Naive thymus-derived CD4-positive, alpha-beta T cell (primary cell): ENCODE measurements around the gene TIMM10. TPM values are rescaled to one million over a fixed set of nuclear protein-coding genes. Genes with fewer than 3 reads are reported as not detected.

Source experiments
- ATAC-seq: fragments of 150-1000 bp; cut with Tn5 transposase; 2 replicates; pipeline ENCODE4 v1.10.0; 2021; ENCODE audit warnings: mild to moderate bottlenecking, moderate library complexity
- CTCF ChIA-PET: fragments of 350-600 bp; sonication (Branson Sonifier 250); formaldehyde crosslinking; loops from one replicate; lab custom pipeline; 2021; ENCODE audit warnings: antibody characterized with exemption; lab: Charles Lee
- POLR2A ChIA-PET: fragments of 350-600 bp; sonication (Branson Sonifier 250); formaldehyde crosslinking; loops from one replicate; lab custom pipeline; 2021; ENCODE audit warnings: antibody characterized with exemption, inconsistent platforms; lab: Charles Lee
- DNase-seq, 9 donors: peaks; one replicate each; pipeline versions ENCODE4 v3.0.0 to v3.0.0-alpha.2; 2020 to 2022; ENCODE audit warnings: mixed read lengths in 1 of 9
- H3K27ac ChIP-seq: one replicate; pipeline ENCODE4 v1.7.0; 2013; ENCODE audit warnings: mild to moderate bottlenecking, low read depth, low read length, moderate library complexity
- H3K27me3 ChIP-seq, 2 donors: one replicate each; pipeline ENCODE4 v1.7.0; 2013; ENCODE audit warnings: low read length in 2 of 2, mild to moderate bottlenecking in 2 of 2, moderate library complexity in 2 of 2; ENCODE audit not compliant: control insufficient read depth in 2 of 2, insufficient read depth in 2 of 2
- H3K36me3 ChIP-seq, 3 experiments: 1 replicate in 2 of 3; 2 replicates in 1 of 3; pipeline ENCODE4 v1.7.0; 2013; ENCODE audit warnings: low read length in 3 of 3, mild to moderate bottlenecking in 3 of 3, moderate library complexity in 1 of 3; ENCODE audit not compliant: insufficient read depth in 3 of 3, control insufficient read depth in 2 of 3
- H3K4me1 ChIP-seq, 2 donors: one replicate each; pipeline ENCODE4 v1.7.0; 2013; ENCODE audit warnings: low read length in 2 of 2, mild to moderate bottlenecking in 2 of 2, moderate library complexity in 1 of 2; ENCODE audit not compliant: control insufficient read depth in 2 of 2, insufficient read depth in 2 of 2
- H3K4me3 ChIP-seq: 2 replicates; pipeline ENCODE4 v1.7.0; 2013; ENCODE audit warnings: mild to moderate bottlenecking, low read length
- H3K9me3 ChIP-seq, 3 experiments: 1 replicate in 2 of 3; 2 replicates in 1 of 3; pipeline ENCODE4 v1.7.0; 2013; ENCODE audit warnings: low read length in 3 of 3; ENCODE audit not compliant: control insufficient read depth in 2 of 3
- H3K27ac Mint-ChIP-seq, 9 donors: one replicate each; pipeline ENCODE4 v1.8.0; 2020 to 2022; ENCODE audit warnings: mixed read lengths in 9 of 9, mild to moderate bottlenecking in 8 of 9, moderate library complexity in 5 of 9, inconsistent platforms in 2 of 9
- H3K27me3 Mint-ChIP-seq, 5 donors: one replicate each; pipeline ENCODE4 v1.8.0; 2021 to 2022; ENCODE audit warnings: mixed read lengths in 5 of 5, mild to moderate bottlenecking in 1 of 5
- H3K36me3 Mint-ChIP-seq, 5 donors: one replicate each; pipeline ENCODE4 v1.8.0; 2020 to 2022; ENCODE audit warnings: mixed read lengths in 5 of 5, mild to moderate bottlenecking in 3 of 5, inconsistent platforms in 1 of 5
- H3K4me1 Mint-ChIP-seq, 7 donors: one replicate each; pipeline ENCODE4 v1.8.0; 2020 to 2022; ENCODE audit warnings: mixed read lengths in 7 of 7, mild to moderate bottlenecking in 3 of 7, inconsistent platforms in 1 of 7
- H3K4me3 Mint-ChIP-seq, 10 donors: one replicate each; pipeline ENCODE4 v1.8.0; 2020 to 2022; ENCODE audit warnings: mild to moderate bottlenecking in 10 of 10, mixed read lengths in 10 of 10, moderate library complexity in 6 of 10, inconsistent platforms in 2 of 10
- H3K9me3 Mint-ChIP-seq, 11 donors: one replicate each; pipeline ENCODE4 v1.8.0; 2020 to 2022; ENCODE audit warnings: mixed read lengths in 11 of 11, mild to moderate bottlenecking in 4 of 11, inconsistent platforms in 1 of 11, moderate library complexity in 1 of 11
- intact Hi-C, 2 donors: fragments of 100-400 bp; cut with micrococcal nuclease; formaldehyde crosslinking; loops; one replicate each; pipeline ENCODE4 v1.15.1; 2023
- polyA plus RNA-seq, 2 donors: library from polyadenylated mRNA; unstranded; fragments of 300-500 nt; fragmentation: Illumina TruSeq; gene quantifications; one replicate each; pipeline ENCODE4 v1.2.3, GENCODE V29; 2021
- total RNA-seq, 6 experiments: library from RNA in 5 of 6; stranded (reverse) in 5 of 6; gene quantifications; 1 replicate in 5 of 6; 2 replicates in 1 of 6; pipeline ENCODE4 v1.2.3 and lab custom pipeline; 2021 to 2026

TIMM10 gene
- total and polyA plus RNA-seq, 7 experiments from 2014 or later: 23.7 to 79.4 (median 37.1) TPM

- peak; percentile 33 to 75 (median 63) for DNase-seq
- Mint-ChIP-seq H3K27me3 (peaks cover 3 to 47% (median 20%) of the 10 kb centered on the region in 5 donors), H3K4me1 (peaks cover 0 to 17% (median 6%) of the 10 kb centered on the region in 7 donors), H3K36me3 (peaks cover 3 to 20% (median 19%) of the 10 kb centered on the region in 5 donors), H3K9me3 (no peaks in the 10 kb centered on the region), H3K27ac (no peak overlapping the region), H3K4me3 (peak overlapping the region in 8 of 10 donors; percentile 29 to 77 (median 50))
- H3K27me3 ChIP-seq: no peaks in the 10 kb centered on the region
- H3K36me3 ChIP-seq: peaks cover 0 to 15% (median 0%) of the 10 kb centered on the region in 3 experiments
- peaks cover 6 to 13% of the 10 kb centered on the region in 2 donors for H3K4me1 ChIP-seq
- peak; percentile 83 for ATAC-seq
- ChIA-PET CTCF (interaction anchor here (0.6 to 9.3 kb wide), 10 partner anchors 10 to 273 kb away, joined by 3 to 104 read pairs (median 4); no protein-coding TSS in a partner anchor), POLR2A (no interaction called here)
- no peak overlapping the region for H3K27ac ChIP-seq
- peak overlapping the region; percentile 46 for H3K4me3 ChIP-seq
- H3K9me3 ChIP-seq: no peaks in the 10 kb centered on the region
- intact Hi-C loops: loop anchor here in 1 of 2 donors (2.0 to 5.0 kb wide), 2 partner anchors 44 to 56 kb away; partner anchors contain the start of gene SLC43A3
These were observed 47.6 kb downstream of the TIMM10 start for GRCh38 chr11:57482782-57483561.

GRCh38 chr11:57481915-57482781 lies 48.4 kb downstream of the TIMM10 start:
- peaks cover 0 to 9% (median 0%) of the 10 kb centered on the region in 3 experiments for H3K36me3 ChIP-seq
- Mint-ChIP-seq H3K4me1 (peaks cover 0 to 20% (median 9%) of the 10 kb centered on the region in 7 donors), H3K9me3 (no peaks in the 10 kb centered on the region), H3K4me3 (peak overlapping the region in 8 of 10 donors; percentile 12 to 77 (median 34)), H3K36me3 (peaks cover 3 to 11% (median 11%) of the 10 kb centered on the region in 5 donors), H3K27me3 (peaks cover 0 to 55% (median 19%) of the 10 kb centered on the region in 5 donors), H3K27ac (peak overlapping the region in 1 of 9 donors; percentile 24)
- no peaks in the 10 kb centered on the region for H3K27me3 ChIP-seq
- H3K27ac ChIP-seq: no peak overlapping the region
- no peak for ATAC-seq
- POLR2A ChIA-PET: interaction anchor here (0.7 to 1.6 kb wide), 2 partner anchors 24 to 175 kb away, joined by 4 read pairs; no protein-coding TSS in a partner anchor
- CTCF ChIA-PET: interaction anchor here (0.7 to 9.3 kb wide), 5 partner anchors 9 to 170 kb away, joined by 3 to 104 read pairs (median 5); no protein-coding TSS in a partner anchor
- H3K4me3 ChIP-seq: no peak overlapping the region
- no peaks in the 10 kb centered on the region for H3K9me3 ChIP-seq
- intact Hi-C loops: loop anchor here in 1 of 2 donors (2.0 to 5.0 kb wide), 2 partner anchors 45 to 55 kb away; partner anchors contain the start of gene SLC43A3
- no peak for DNase-seq
- H3K4me1 ChIP-seq: peaks cover 6 to 13% of the 10 kb centered on the region in 2 donors

- Mint-ChIP-seq H3K4me3 (peak overlapping the region in 5 of 10 donors; percentile 15 to 77 (median 33)), H3K27me3 (peaks cover 0 to 60% (median 19%) of the 10 kb centered on the region in 5 donors), H3K9me3 (no peaks in the 10 kb centered on the region), H3K4me1 (peaks cover 0 to 21% (median 11%) of the 10 kb centered on the region in 7 donors), H3K27ac (peak overlapping the region in 1 of 9 donors; percentile 22), H3K36me3 (peaks cover 3 to 11% (median 11%) of the 10 kb centered on the region in 5 donors)
- ChIA-PET POLR2A (interaction anchor here (1.6 kb wide), 1 partner anchor 23 kb away, joined by 4 read pairs; no protein-coding TSS in a partner anchor), CTCF (interaction anchor here (1.2 to 9.3 kb wide), 3 partner anchors 12 to 45 kb away, joined by 5 to 104 read pairs (median 8); no protein-coding TSS in a partner anchor)
- ATAC-seq: no peak
- no peaks in the 10 kb centered on the region for H3K27me3 ChIP-seq
- peaks cover 0 to 9% (median 0%) of the 10 kb centered on the region in 3 experiments for H3K36me3 ChIP-seq
- no peak for DNase-seq
- H3K9me3 ChIP-seq: no peaks in the 10 kb centered on the region
- peaks cover 6 to 13% of the 10 kb centered on the region in 2 donors for H3K4me1 ChIP-seq
- no peak overlapping the region for H3K27ac ChIP-seq
- intact Hi-C loops: loop anchor here in 1 of 2 donors (5.0 kb wide), 1 partner anchor 54 kb away; the partner anchor contains the start of gene SLC43A3
- no peak overlapping the region for H3K4me3 ChIP-seq
These were observed 49.2 kb downstream of the TIMM10 start for GRCh38 chr11:57481315-57481714.

GRCh38 chr11:57480409-57481137 lies 50.0 kb downstream of the TIMM10 start:
- no peaks in the 10 kb centered on the region for H3K9me3 Mint-ChIP-seq
- peaks cover 0 to 67% (median 16%) of the 10 kb centered on the region in 5 donors for H3K27me3 Mint-ChIP-seq
- intact Hi-C loops: loop anchor here (1.0 to 5.0 kb wide), 4 partner anchors 21 to 135 kb away; partner anchors contain the start of gene SLC43A3 (in 1 of the 2)
- H3K27me3 ChIP-seq: no peaks in the 10 kb centered on the region
- ChIA-PET CTCF (interaction anchor here (0.6 to 9.3 kb wide), 4 partner anchors 13 to 46 kb away, joined by 3 to 104 read pairs (median 6); no protein-coding TSS in a partner anchor), POLR2A (interaction anchor here (1.0 to 1.6 kb wide), 2 partner anchors 22 to 23 kb away, joined by 3 to 4 read pairs; no protein-coding TSS in a partner anchor)
- H3K36me3 ChIP-seq: peaks cover 0 to 8% (median 0%) of the 10 kb centered on the region in 3 experiments
- ATAC-seq (peak; percentile 58), DNase-seq (peak in 8 of 9 donors; percentile 30 to 75 (median 49))
- H3K4me1 Mint-ChIP-seq: peaks cover 0 to 28% (median 18%) of the 10 kb centered on the region in 7 donors
- peak overlapping the region in 1 of 10 donors; percentile 15 for H3K4me3 Mint-ChIP-seq
- no peak overlapping the region for H3K4me3 ChIP-seq
- no peaks in the 10 kb centered on the region for H3K9me3 ChIP-seq
- H3K27ac Mint-ChIP-seq: peak overlapping the region in 1 of 9 donors; percentile 49
- H3K4me1 ChIP-seq: peaks cover 10 to 19% of the 10 kb centered on the region in 2 donors
- H3K27ac ChIP-seq: no peak overlapping the region
- H3K36me3 Mint-ChIP-seq: peaks cover 1 to 8% (median 7%) of the 10 kb centered on the region in 5 donors

GRCh38 chr11:57479911-57480310 lies 50.6 kb downstream of the TIMM10 start:
- CTCF ChIA-PET: interaction anchor here (0.6 to 9.3 kb wide), 4 partner anchors 14 to 47 kb away, joined by 3 to 104 read pairs (median 6); no protein-coding TSS in a partner anchor
- intact Hi-C loops: loop anchor here (1.0 to 5.0 kb wide), 4 partner anchors 21 to 135 kb away; partner anchors contain the start of gene SLC43A3 (in 1 of the 2)
- Histone ChIP-seq H3K9me3 (no peaks in the 10 kb centered on the region), H3K27me3 (no peaks in the 10 kb centered on the region), H3K4me1 (peaks cover 12 to 26% of the 10 kb centered on the region in 2 donors), H3K27ac (no peak overlapping the region), H3K4me3 (no peak overlapping the region), H3K36me3 (peaks cover 0 to 2% (median 0%) of the 10 kb centered on the region in 3 experiments)
- POLR2A ChIA-PET: interaction anchor here (1.0 kb wide), 1 partner anchor 22 kb away, joined by 3 read pairs; no protein-coding TSS in a partner anchor
- no peak for DNase-seq
- Mint-ChIP-seq H3K4me3 (no peak overlapping the region), H3K9me3 (no peaks in the 10 kb centered on the region), H3K36me3 (peaks cover 0 to 4% (median 3%) of the 10 kb centered on the region in 5 donors), H3K27ac (peak overlapping the region in 1 of 9 donors; percentile 49), H3K27me3 (peaks cover 0 to 73% (median 14%) of the 10 kb centered on the region in 5 donors), H3K4me1 (peaks cover 0 to 35% (median 25%) of the 10 kb centered on the region in 7 donors)
- no peak for ATAC-seq
